Heart right ventricle (tissue), 16 donors: Measurements from ENCODE around the gene MRPL18. TPM values are rescaled to one million over a fixed set of nuclear protein-coding genes. Genes with fewer than 3 reads are reported as not detected.
"Not testable (repeated sequence)": the region's sequence is repeated elsewhere in the genome, so short reads cannot be mapped to it uniquely, and the experiment has no call there.

Experiments used
- ATAC-seq, 8 donors: fragments of 200-7000 bp; cut with Tn5 transposase; one replicate each; pipeline ENCODE4 v1.9.1; 2020; ENCODE audit warnings: mild to moderate bottlenecking in 8 of 8, moderate library complexity in 8 of 8, moderate number of reproducible peaks in 1 of 8
- DNase-seq, 2 donors: peaks; one replicate each; pipeline ENCODE4 v3.0.0-alpha.2; 2020
- H3K27ac ChIP-seq, 10 donors: fragments of 200-600 bp; sonication (generic) in 2 of 10; one replicate each; pipeline versions ENCODE4 v1.5.0 to v1.8.0; 2020 to 2022; ENCODE audit warnings: mild to moderate bottlenecking in 3 of 10
- H3K27me3 ChIP-seq, 7 donors: fragments of 200-600 bp; one replicate each; pipeline ENCODE4 v1.8.0; 2021 to 2022; ENCODE audit warnings: mild to moderate bottlenecking in 2 of 7
- H3K36me3 ChIP-seq, 9 donors: fragments of 200-600 bp; sonication (generic) in 1 of 9; one replicate each; pipeline versions ENCODE4 v1.5.0 to v1.8.0; 2020 to 2022; ENCODE audit warnings: mild to moderate bottlenecking in 2 of 9
- H3K4me1 ChIP-seq, 9 donors: fragments of 200-600 bp; sonication (generic) in 1 of 9; one replicate each; pipeline versions ENCODE4 v1.5.0 to v1.8.0; 2020 to 2022; ENCODE audit warnings: mild to moderate bottlenecking in 4 of 9
- H3K4me3 ChIP-seq, 10 donors: fragments of 200-600 bp; sonication (generic) in 2 of 10; one replicate each; pipeline versions ENCODE4 v1.5.0 to v1.8.0; 2020 to 2022; ENCODE audit warnings: mild to moderate bottlenecking in 7 of 10, moderate library complexity in 2 of 10
- H3K9me3 ChIP-seq, 11 donors: fragments of 200-600 bp in 10 of 11; sonication (generic) in 2 of 11; one replicate each; pipeline versions ENCODE4 v1.5.0 to v1.8.0; 2013 to 2022; ENCODE audit warnings: mild to moderate bottlenecking in 2 of 11, control low read depth in 1 of 11, moderate library complexity in 1 of 11
- WGBS, 2 donors: extraction: QIAGEN DNeasy Blood & Tissue Kit; methylation state at CpG; one replicate each; pipeline ENCODE4 v1.1.7; 2013; ENCODE audit warnings: inconsistent platforms in 1 of 2; 5-methylcytosine and 5-hydroxymethylcytosine counted together
- intact Hi-C, 10 donors: fragments of 100-400 bp; cut with DNase I; formaldehyde crosslinking; loops; one replicate each; pipeline versions ENCODE4 v1.11.1 to v1.14.2; 2022
- long read RNA-seq, 3 donors: library from polyadenylated mRNA; unstranded; transcript quantifications; one replicate each; pipeline ENCODE4 v2.0.0, GENCODE V29; 2020 to 2021
- polyA plus RNA-seq, 2 donors: library from polyadenylated mRNA; stranded (reverse); fragments of 200-250 nt; gene quantifications; one replicate each; pipeline ENCODE4 v1.2.3, GENCODE V29; 2013
- total RNA-seq, 10 donors: library from RNA; stranded (reverse); fragmentation: NEBNext Ultra II Directional in 3 of 10; extraction: Animal tissue kit (Norgen Biotek cat#: 25700) in 3 of 10; gene quantifications; one replicate each; pipeline versions ENCODE4 v1.2.1 to v1.2.4, GENCODE V29; 2021 to 2023
- TF ChIP-seq, protein P1 (sequence below), 9 donors: fragments of 200-600 bp; sonication (generic) in 2 of 9; IDR thresholded peaks; one replicate each; pipeline versions ENCODE4 v1.5.0 to v1.8.0; 2021 to 2022; ENCODE audit warnings: antibody characterized with exemption in 9 of 9, mild to moderate bottlenecking in 5 of 9, moderate library complexity in 1 of 9
- donor health status: Arrhythmogenic right ventricular cardiomyopathy.
- donor health status: ischemic (EF 13 %, LVEDD 7.1; RV severe dilation, severe dysfunction).
- donor health status: healthy with polysubstance abuse.
- donor health status: DM: no; HTN: yes; CAD: no.
- donor health status: DM: no; HTN: no; CAD: no.
- donor health status: ischemic (EF 25% LVEDD 6.9; RV normal size, moderate dysfunction).
- donor health status: ischemic (EF 25% LVEDD 5.7; RV mildly dilated, moderate dysfunction).
- donor health status: healthy.
- donor health status: DM: yes; HTN: yes; CAD: no.
- donor health status: Ischemic cardiomyopathy.
- donor health status: ischemic (EF 35%, LVEDD 5.7; RV mildly dilated, moderate dysfunction).
- donor health status: nonischemic (EF 11% LVEDD 7.7; RV severe dilation, severe dysfunction).
- donor health status: DM: yes; HTN: yes; CAD: no.
- donor health status: PGD.
- donor health status: ischemic (EF 29% LVEDD 5.4; RV normal size, mild dysfunction).
- donor health status: nonischemic (EF 23%, LVEDD 6.1; RV moderate dilation, normal function).

MRPL18 gene
- 10 to 100 TPM; 53.9 to 70.8 (median 58.8) TPM for total RNA-seq
- 100 to 1,000 TPM; 116 to 131 TPM for polyA plus RNA-seq
- long read RNA-seq, donor 1, transcript MRPL18-201 (4 exons, 978 nt): major isoform, 31 of 38 reads
- long read RNA-seq, donor 1, partial matches to known transcripts: 2 of 38 reads
- long read RNA-seq, donor 1, other reads (novel, unspliced or antisense): 5 of 38 reads
- long read RNA-seq, donor 2, transcript MRPL18-201 (4 exons, 978 nt): major isoform, 23 of 32 reads
- long read RNA-seq, donor 2, partial matches to known transcripts: 4 of 32 reads
- long read RNA-seq, donor 2, other reads (novel, unspliced or antisense): 5 of 32 reads
- long read RNA-seq, donor 3, transcript MRPL18-201 (4 exons, 978 nt): major isoform, 31 of 35 reads
- long read RNA-seq, donor 3, partial matches to known transcripts: 2 of 35 reads
- long read RNA-seq, donor 3, other reads (novel, unspliced or antisense): 1 of 35 reads

DNA sequence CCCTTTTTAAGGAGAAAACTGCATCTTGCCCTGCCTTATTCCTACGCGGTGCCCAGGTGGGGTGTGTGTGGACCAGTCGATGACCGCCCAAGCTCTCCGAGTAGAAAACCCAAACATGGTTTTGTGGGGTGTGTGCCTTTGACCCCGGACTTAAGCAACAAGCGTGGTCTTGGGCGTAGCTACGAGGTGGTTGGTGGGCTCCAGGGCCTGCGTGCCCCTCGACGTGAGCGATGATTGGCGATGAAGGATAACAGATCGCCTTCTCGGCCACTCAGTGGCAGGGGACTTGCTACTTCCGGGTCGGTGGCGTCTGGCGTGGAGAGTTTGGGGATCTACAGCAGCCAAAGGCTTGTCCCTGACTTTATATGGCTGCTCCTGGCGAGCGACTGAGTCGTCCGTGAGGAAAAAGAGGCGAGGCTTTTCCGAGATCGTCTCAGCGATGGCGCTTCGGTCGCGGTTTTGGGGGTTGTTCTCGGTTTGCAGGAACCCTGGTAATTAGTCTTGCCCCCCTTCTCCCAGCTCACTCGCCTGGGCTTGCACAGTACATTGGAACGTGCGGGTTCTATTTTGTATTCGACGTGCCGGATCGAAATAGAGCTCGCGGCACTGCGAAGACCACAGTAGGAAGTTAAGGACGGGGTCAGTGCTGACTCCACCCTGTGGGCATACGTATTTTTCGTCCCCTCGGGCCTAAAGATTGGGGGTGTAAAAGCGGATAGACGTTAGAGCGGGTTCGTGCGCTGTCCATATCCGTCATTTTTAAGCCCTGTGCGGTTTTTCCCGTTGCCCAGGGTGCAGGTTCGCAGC is at the start of gene MRPL18:
TSS of gene MRPL18 (plus strand) at position 319 of the 807 bp plus-strand sequence. CDS start at position 440, 121 bp downstream.
- Histone ChIP-seq H3K27me3 (no peaks in the 10 kb centered on the region), H3K36me3 (peaks cover 0 to 64% (median 11%) of the 10 kb centered on the region in 9 donors), H3K9me3 (no peaks in the 10 kb centered on the region), H3K4me3 (peak within 1 kb of the TSS; percentile 92 to 99 (median 98)), H3K4me1 (peaks cover 12 to 63% (median 45%) of the 10 kb centered on the region in 9 donors), H3K27ac (peak within 1 kb of the TSS; percentile 81 to 99 (median 94))
- DNase-seq (peak; percentile 91 to 95), ATAC-seq (peak; percentile 91 to 97 (median 96))
- intact Hi-C loops: loop anchor here in 5 of 10 donors (2.0 to 10.0 kb wide), 4 partner anchors 64 to 244 kb away; partner anchors contain the start of genes SOD2 (in 4 of the 5) and WTAP (in 1 of the 5)
- WGBS, 2 donors: 0% methylated on average over 56 of the region's 56 CpGs
- TF ChIP-seq, protein P1, sequence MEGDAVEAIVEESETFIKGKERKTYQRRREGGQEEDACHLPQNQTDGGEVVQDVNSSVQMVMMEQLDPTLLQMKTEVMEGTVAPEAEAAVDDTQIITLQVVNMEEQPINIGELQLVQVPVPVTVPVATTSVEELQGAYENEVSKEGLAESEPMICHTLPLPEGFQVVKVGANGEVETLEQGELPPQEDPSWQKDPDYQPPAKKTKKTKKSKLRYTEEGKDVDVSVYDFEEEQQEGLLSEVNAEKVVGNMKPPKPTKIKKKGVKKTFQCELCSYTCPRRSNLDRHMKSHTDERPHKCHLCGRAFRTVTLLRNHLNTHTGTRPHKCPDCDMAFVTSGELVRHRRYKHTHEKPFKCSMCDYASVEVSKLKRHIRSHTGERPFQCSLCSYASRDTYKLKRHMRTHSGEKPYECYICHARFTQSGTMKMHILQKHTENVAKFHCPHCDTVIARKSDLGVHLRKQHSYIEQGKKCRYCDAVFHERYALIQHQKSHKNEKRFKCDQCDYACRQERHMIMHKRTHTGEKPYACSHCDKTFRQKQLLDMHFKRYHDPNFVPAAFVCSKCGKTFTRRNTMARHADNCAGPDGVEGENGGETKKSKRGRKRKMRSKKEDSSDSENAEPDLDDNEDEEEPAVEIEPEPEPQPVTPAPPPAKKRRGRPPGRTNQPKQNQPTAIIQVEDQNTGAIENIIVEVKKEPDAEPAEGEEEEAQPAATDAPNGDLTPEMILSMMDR (IDR thresholded peaks at IDR 0.05): no peak

DNA sequence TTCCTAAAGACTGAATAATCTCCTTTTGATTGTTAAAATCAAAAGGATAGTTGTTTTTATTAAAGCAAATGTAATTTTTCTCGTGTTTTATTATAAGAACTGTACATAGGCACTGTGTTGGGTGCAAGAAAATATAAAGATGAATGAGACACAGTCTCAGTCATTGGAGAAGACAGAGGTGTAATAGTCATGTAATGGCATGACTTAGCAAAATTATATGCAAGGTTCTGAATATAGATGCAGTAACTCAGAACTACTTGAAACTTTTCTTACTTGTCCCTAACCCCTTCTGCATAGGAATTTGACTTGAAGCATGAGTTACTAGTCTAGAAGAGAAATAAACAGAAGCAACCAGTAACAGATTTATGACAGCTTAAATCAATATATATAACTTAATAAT is 48.1 kb upstream of the MRPL18 start:
- WGBS, 2 donors: 81 to 85% methylated on average over 1 of the region's 1 CpG
- ATAC-seq: no peak
- peaks cover 0 to 100% (median 66%) of the 10 kb centered on the region in 9 donors for H3K36me3 ChIP-seq

DNA sequence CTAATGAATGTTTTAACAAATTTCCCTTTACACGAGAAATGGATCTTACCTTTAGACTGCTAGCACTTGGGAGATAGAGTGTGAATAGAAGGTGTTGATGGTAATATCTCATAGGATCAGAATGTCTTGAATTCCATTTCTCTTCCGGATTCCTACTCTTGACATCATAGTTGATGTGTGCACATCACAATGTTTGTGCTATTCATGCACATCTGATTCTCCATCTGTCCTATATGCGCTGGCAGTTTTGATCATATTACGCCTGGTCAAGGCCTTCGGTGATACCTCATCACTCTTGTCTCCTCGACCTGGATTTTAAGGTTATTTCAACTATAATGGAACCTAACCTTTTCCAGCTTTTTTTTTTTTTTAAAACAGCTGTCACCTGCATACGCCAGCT is 45.2 kb upstream of the MRPL18 start:
- DNase-seq (no peak), ATAC-seq (no peak)
- Histone ChIP-seq H3K9me3 (no peaks in the 10 kb centered on the region), H3K4me3 (no peak overlapping the region), H3K27ac (peak overlapping the region in 1 of 10 donors; percentile 0), H3K36me3 (peaks cover 0 to 100% (median 91%) of the 10 kb centered on the region in 9 donors), H3K27me3 (no peaks in the 10 kb centered on the region), H3K4me1 (peaks cover 0 to 24% (median 16%) of the 10 kb centered on the region in 9 donors)
- TF ChIP-seq, protein P1 (IDR thresholded peaks at IDR 0.05): no peak
- WGBS, 2 donors: 76 to 79% methylated on average over 7 of the region's 7 CpGs
- intact Hi-C loops: no loop called here

More for the DNA sequence above, 48.1 kb upstream of the MRPL18 start:
- Histone ChIP-seq H3K9me3 (no peaks in the 10 kb centered on the region), H3K4me3 (no peak overlapping the region), H3K4me1 (peaks cover 0 to 47% (median 22%) of the 10 kb centered on the region in 9 donors), H3K27ac (no peak overlapping the region), H3K27me3 (no peaks in the 10 kb centered on the region)
- DNase-seq: no peak
- TF ChIP-seq, protein P1 (IDR thresholded peaks at IDR 0.05): no peak
- intact Hi-C loops: loop anchor here in 1 of 10 donors (5.0 kb wide), 1 partner anchor 45 kb away; the partner anchor contains the start of gene TCP1

DNA sequence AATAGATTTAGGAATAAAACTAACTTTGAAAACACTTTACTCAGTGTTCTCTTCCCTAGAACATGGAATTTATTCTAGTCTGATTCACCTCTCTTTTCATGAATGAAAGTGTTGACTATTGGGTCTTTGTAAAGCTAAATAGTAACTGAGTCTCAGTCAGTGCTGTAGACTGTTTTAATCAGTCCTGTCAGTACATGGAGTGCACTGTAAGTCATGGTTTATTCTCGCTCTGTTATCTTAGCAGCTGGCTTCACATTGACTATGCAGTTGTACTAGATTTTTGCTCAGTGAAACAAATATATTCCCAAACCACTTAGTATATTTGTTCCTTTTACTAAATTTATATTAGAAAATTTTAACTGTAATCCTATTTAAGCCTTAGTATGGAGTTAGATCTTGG is 43.5 kb upstream of the MRPL18 start:
- Histone ChIP-seq H3K9me3 (no peaks in the 10 kb centered on the region), H3K27me3 (no peaks in the 10 kb centered on the region), H3K4me1 (peaks cover 0 to 21% (median 14%) of the 10 kb centered on the region in 9 donors), H3K4me3 (no peak overlapping the region), H3K36me3 (peaks cover 0 to 100% (median 79%) of the 10 kb centered on the region in 9 donors), H3K27ac (peak overlapping the region in 3 of 10 donors; percentile 12 to 65 (median 27))
- ATAC-seq (peak in 7 of 8 donors; percentile 70 to 98 (median 78)), DNase-seq (no peak)
- WGBS, 2 donors: 53 to 60% methylated on average over 1 of the region's 1 CpG
- intact Hi-C loops: no loop called here
- TF ChIP-seq, protein P1 (IDR thresholded peaks at IDR 0.05): no peak

DNA sequence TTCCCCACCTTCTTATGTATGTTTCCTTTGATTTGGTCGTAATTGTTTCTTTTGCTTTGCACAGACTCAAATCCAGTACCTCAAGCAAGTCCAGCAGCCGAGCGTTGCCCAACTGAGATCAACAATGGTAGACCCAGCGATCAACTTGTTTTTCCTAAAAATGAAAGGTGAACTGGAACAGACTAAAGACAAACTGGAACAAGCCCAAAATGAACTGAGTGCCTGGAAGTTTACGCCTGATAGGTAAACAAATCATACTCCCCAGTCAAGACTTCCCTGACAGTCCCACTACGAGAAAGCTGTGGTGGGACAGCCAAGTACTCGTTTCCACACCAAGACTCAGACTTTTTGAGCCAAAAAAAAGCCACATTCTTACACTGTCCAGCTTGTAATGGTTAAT is 42.1 kb upstream of the MRPL18 start:
- peaks cover 0 to 21% (median 14%) of the 10 kb centered on the region in 9 donors for H3K4me1 ChIP-seq
- intact Hi-C loops, H3K4me3 ChIP-seq, H3K27me3 ChIP-seq, DNase-seq, H3K27ac ChIP-seq, ATAC-seq, H3K9me3 ChIP-seq: not testable (repeated sequence)
- peaks cover 0 to 100% (median 78%) of the 10 kb centered on the region in 9 donors for H3K36me3 ChIP-seq
- 86% methylated on average over 7 of the region's 7 CpGs for WGBS, 2 donors
